WTC11 (cell line): ENCODE results near the gene TM9SF3.

Experiments used
- CTCF ChIP-seq: fragments of 200-600 bp; IDR thresholded peaks from 2 replicates; pipeline ENCODE4 v1.8.0; 2022; ENCODE audit warnings: antibody characterized with exemption
- E2F4 ChIP-seq: sonication (generic); formaldehyde crosslinking; IDR thresholded peaks from 2 replicates; pipeline ENCODE4 v1.8.1; 2022; ENCODE audit warnings: low read depth, mild to moderate bottlenecking, moderate library complexity, missing genetic modification reagents, borderline replicate concordance
- FOXJ3 ChIP-seq: sonication (generic); formaldehyde crosslinking; IDR thresholded peaks from 2 replicates; pipeline ENCODE4 v1.9.0; 2021; ENCODE audit warnings: missing genetic modification reagents, mild to moderate bottlenecking, borderline replicate concordance
- FOXP4 ChIP-seq: sonication (generic); formaldehyde crosslinking; IDR thresholded peaks from 2 replicates; pipeline ENCODE4 v1.8.0; 2022; ENCODE audit warnings: mild to moderate bottlenecking, missing genetic modification reagents
- HMGXB4 ChIP-seq: sonication (generic); formaldehyde crosslinking; IDR thresholded peaks from 2 replicates; pipeline ENCODE4 v1.8.1; 2023; ENCODE audit warnings: mild to moderate bottlenecking, moderate library complexity, missing genetic modification reagents
- JUN ChIP-seq: sonication (generic); formaldehyde crosslinking; IDR thresholded peaks from 2 replicates; pipeline ENCODE4 v1.8.0; 2023; ENCODE audit warnings: mild to moderate bottlenecking, missing genetic modification reagents
- KAT7 ChIP-seq: sonication (generic); formaldehyde crosslinking; IDR thresholded peaks from 2 replicates; pipeline ENCODE4 v1.8.1; 2023; ENCODE audit warnings: missing genetic modification reagents, mild to moderate bottlenecking, borderline replicate concordance
- NFE2L1 ChIP-seq: sonication (generic); formaldehyde crosslinking; IDR thresholded peaks from 2 replicates; pipeline ENCODE4 v1.8.1; 2023; ENCODE audit warnings: missing genetic modification reagents
- ZNF138 ChIP-seq: sonication (generic); formaldehyde crosslinking; conservative IDR thresholded peaks from 2 replicates; pipeline ENCODE4 v1.8.1; 2022; ENCODE audit warnings: mild to moderate bottlenecking, moderate library complexity, missing genetic modification reagents
- ZNF281 ChIP-seq: sonication (generic); formaldehyde crosslinking; IDR thresholded peaks from 2 replicates; pipeline ENCODE4 v1.8.0; 2023; ENCODE audit warnings: mild to moderate bottlenecking, missing genetic modification reagents

- TF ChIP-seq FOXP4: no peak
- TF ChIP-seq CTCF: no peak
- TF ChIP-seq FOXJ3 (CRISPR knock-in tag): no peak
- no peak for TF ChIP-seq JUN
- TF ChIP-seq E2F4 (CRISPR knock-in tag): no peak
- no peak for TF ChIP-seq KAT7 (CRISPR knock-in tag)
- no peak for TF ChIP-seq NFE2L1
- TF ChIP-seq ZNF138 (CRISPR knock-in tag): no peak
- no peak for TF ChIP-seq ZNF281 (CRISPR knock-in tag)
- TF ChIP-seq HMGXB4 (CRISPR knock-in tag): no peak
These were observed 98.5 kb downstream of the TM9SF3 start for GRCh38 chr10:96488161-96488935.
